Right ventricle myocardium inferior (tissue), 1 donor: ENCODE measurements around the gene PPP4R3B. TPM values are rescaled to one million over a fixed set of nuclear protein-coding genes. Genes with fewer than 3 reads are reported as not detected.

ENCODE experiments used
- ATAC-seq: fragments of 200-7000 bp; cut with Tn5 transposase; one replicate; pipeline ENCODE4 v1.9.1; 2020; ENCODE audit warnings: mild to moderate bottlenecking, moderate library complexity
- DNase-seq: peaks from one replicate; pipeline ENCODE4 v3.0.0; 2021; ENCODE audit errors: missing footprints
- intact Hi-C: fragments of 100-400 bp; cut with DNase I; formaldehyde crosslinking; loops from one replicate; pipeline ENCODE4 v1.11.0; 2022
- long read RNA-seq: library from polyadenylated mRNA; unstranded; transcript quantifications from one replicate; pipeline ENCODE4 v2.0.0, GENCODE V29; 2021
- total RNA-seq: library from RNA; stranded (reverse); fragmentation: NEBNext Ultra II Directional; extraction: Animal tissue kit (Norgen Biotek cat#: 25700); gene quantifications from one replicate; pipeline ENCODE4 v1.2.1, GENCODE V29; 2021
- donor health status: DM: no; HTN: yes; CAD: no; lungs with severe emphysema.

PPP4R3B gene
- total RNA-seq, result 25.3 TPM
- long read RNA-seq, full-length matches to known transcripts, result 3 of 11 reads
- long read RNA-seq, partial matches to known transcripts, result 3 of 11 reads
- long read RNA-seq, other reads (novel, unspliced or antisense), result 5 of 11 reads

- ATAC-seq, result peak; percentile 96
- intact Hi-C loops, result loop anchor here (1.0 to 5.0 kb wide), 2 partner anchors 75 to 197 kb away; partner anchors contain the start of gene PNPT1
- DNase-seq, result peak; percentile 100
Observed at GRCh38 chr2:55617175-55618024, at the start of gene PPP4R3B. PPP4R3B (minus strand) TSS chr2:55617622; CDS start chr2:55617285, 337 bp downstream.

GRCh38 chr2:55653255-55653654 is 35.8 kb upstream of the PPP4R3B start:
- intact Hi-C loops, result no loop called here
- ATAC-seq, result no peak

GRCh38 chr2:55649211-55649610 is 31.8 kb upstream of the PPP4R3B start:
- ATAC-seq (no peak), DNase-seq (no peak)
- intact Hi-C loops, result no loop called here

More at GRCh38 chr2:55653255-55653654, 35.8 kb upstream of the PPP4R3B start:
- no peak for DNase-seq

- ATAC-seq, result no peak
- no peak for DNase-seq
- intact Hi-C loops, result no loop called here
Observed at GRCh38 chr2:55636831-55637230, 19.4 kb upstream of the PPP4R3B start.

DNA sequence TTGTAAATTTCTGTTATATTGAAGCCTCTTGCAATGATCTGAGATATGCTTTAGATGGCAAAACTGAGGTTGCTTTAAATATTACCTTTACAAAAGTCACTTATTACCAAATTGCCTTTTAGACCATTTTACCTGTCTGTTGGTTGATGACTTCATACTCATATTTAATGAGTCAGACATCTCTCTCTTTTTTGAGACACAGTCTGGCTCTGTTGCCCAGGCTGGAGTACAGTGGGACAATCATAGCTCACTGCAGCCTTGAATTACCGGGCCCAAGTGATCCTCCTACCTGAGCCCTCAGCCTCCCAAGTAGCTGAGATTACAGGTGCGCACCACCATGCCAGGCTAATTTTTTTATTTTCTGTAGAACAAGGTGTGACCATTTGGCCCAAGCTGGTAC is 11.5 kb upstream of the PPP4R3B start:
- ATAC-seq (no peak), DNase-seq (no peak)
- intact Hi-C loops, result no loop called here

DNA sequence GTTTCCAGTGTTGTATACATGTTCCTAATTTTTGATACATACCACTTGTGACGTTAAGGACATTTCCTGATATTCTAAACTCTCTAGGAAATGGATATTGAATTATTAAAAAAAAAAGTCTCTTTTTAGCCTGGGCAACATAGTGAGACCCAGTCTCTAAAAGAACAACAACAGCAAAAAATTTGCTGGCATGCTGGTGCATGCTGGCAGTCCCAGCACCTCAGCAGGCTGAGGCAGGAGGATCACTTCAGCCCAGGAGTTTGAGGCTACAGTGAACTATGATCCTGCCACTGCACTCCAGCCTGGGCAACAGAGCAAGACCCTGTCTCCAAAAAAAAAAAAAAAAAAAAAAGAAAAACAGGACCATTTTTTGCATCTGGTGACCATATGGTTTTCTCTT is 10.5 kb upstream of the PPP4R3B start:
- ATAC-seq (no peak), DNase-seq (no peak)
- intact Hi-C loops, result no loop called here

DNA sequence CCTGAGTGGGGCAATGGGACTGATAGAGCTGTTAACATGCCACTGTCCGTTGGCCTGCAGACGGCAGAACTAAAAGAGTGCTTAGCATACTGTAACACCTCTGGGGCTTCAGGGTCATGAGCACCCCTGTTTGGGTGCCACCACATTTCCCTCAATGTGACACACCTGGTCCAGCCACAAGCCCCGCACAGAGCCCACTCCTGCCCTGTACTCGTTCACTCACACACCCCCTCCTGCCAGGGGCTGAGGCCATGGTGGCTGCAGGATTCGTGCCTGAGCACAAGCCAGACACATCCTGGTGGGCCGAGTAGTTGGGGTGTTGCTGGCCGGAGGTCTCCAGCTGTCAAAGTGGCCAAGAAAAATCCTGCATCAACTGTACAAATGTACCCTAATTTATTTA is 4.4 kb upstream of the PPP4R3B start:
- intact Hi-C loops, result no loop called here
- no peak for ATAC-seq
- DNase-seq, result no peak

- ATAC-seq (no peak), DNase-seq (no peak)
- intact Hi-C loops, result no loop called here
Observed at GRCh38 chr2:55620123-55620779, 2.8 kb upstream of the PPP4R3B start.

DNA sequence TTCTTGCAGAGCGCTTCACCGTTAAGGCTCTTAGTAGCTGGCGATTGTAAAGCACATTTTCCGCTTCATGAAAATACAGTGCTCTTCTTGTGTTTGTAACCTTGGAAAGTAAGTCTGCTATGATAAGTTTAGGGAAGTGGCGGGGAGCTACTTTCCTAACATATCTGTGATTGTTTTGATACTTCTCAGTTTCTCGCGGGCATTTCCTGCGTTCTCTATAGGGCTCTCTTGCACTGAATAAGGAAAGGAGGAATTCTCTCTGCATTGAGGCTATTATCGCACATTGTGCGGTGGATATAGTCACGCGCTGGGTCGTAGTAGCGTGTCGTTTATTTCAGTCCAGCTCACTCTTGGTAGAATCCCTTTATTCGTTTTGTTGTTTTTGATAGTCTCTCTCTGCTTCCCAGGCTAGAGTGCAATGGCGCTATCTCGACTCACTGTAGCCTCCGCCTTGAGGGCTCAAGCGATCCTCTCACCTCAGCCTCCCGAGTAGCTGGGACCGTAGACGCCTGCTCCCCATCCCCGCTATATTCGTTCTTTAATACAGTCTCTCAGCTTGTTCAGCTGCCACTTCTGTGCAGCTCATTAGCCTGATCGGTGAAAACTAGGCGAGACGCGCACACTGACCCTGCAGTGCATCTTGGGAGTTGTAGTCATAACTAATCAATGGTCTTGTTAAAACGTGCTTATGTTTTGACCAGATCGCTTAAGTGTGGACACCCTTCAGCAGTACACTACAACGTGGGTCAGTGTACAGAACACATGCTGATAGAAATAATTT is 1.0 kb upstream of the PPP4R3B start:
- ATAC-seq, result peak; percentile 44
- intact Hi-C loops, result loop anchor here (5.0 kb wide), 1 partner anchor 74 kb away; the partner anchor contains the start of gene PNPT1
- peak; percentile 68 for DNase-seq

GRCh38 chr2:55618025-55618274 is 528 bp upstream of the PPP4R3B start:
- ATAC-seq, result no peak
- intact Hi-C loops, result loop anchor here (5.0 kb wide), 1 partner anchor 74 kb away; the partner anchor contains the start of gene PNPT1
- DNase-seq, result no peak

DNA sequence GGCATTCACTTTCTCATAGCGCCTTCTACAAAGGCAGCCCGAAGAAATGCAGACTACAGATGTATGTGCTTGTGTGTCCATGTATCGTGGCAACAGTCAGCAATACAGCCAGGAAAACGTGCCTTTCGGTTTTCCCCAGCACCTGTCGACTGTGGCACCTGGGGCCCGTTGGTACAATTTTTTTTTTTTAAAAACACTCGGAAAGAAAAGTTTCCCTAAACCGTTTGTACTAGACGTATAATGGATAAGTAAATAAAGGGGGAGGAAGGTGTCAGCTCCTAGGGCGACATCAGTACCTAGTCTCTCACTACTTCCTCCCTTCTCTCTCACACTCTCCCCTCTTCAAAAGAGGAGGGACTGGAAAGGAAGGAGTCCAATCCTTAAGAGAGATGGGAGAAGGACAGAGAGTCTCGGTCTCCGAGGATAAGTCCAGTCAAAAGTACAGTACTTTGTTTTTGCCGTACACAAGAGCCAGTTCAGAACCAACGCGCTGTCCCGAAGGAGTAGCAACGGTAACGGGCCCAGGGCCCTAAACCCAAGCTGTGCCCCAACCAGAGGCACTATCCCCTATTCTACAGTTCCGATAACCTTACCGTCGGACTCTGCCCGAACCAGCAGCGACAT is 759 bp downstream of the PPP4R3B start:
- ATAC-seq (no peak), DNase-seq (no peak)
- intact Hi-C loops, result loop anchor here (1.0 to 5.0 kb wide), 2 partner anchors 76 to 196 kb away; partner anchors contain the start of gene PNPT1

GRCh38 chr2:55611997-55612396 is 5.4 kb downstream of the PPP4R3B start:
- intact Hi-C loops, result no loop called here

GRCh38 chr2:55610954-55611743 is 6.3 kb downstream of the PPP4R3B start:
- DNase-seq (no peak), ATAC-seq (no peak)
- intact Hi-C loops, result no loop called here

More at GRCh38 chr2:55611997-55612396, 5.4 kb downstream of the PPP4R3B start:
- no peak for DNase-seq
- no peak for ATAC-seq

GRCh38 chr2:55609938-55610578 is 7.4 kb downstream of the PPP4R3B start:
- ATAC-seq (no peak), DNase-seq (no peak)
- intact Hi-C loops, result no loop called here

- no peak for DNase-seq
- intact Hi-C loops, result no loop called here
- ATAC-seq, result no peak
Observed at GRCh38 chr2:55609193-55609794, 8.1 kb downstream of the PPP4R3B start.

DNA sequence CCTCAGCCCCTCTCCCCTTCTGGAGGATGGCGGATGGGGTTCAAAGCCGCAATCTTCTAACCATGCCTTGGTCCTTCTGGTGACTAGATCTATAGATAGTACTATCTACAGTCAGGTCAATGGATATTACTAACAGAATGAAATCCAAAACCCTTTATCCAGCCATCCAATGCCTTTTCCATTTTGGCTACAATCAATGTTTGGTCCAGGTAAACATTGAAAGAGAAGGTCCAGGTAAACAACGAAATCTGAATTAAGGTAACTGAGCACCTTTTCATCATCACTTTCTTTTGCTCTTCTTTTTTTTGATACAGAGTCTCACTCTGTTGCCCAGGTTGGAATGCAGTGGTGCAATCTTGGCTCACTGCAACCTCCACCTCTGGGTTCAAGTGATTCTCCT is 9.7 kb downstream of the PPP4R3B start:
- intact Hi-C loops, result no loop called here
- DNase-seq (no peak), ATAC-seq (no peak)

GRCh38 chr2:55604027-55604565 is 13.3 kb downstream of the PPP4R3B start:
- DNase-seq (no peak), ATAC-seq (no peak)
- intact Hi-C loops, result no loop called here
